HepG2 (cell line): ENCODE measurements around the gene NTRK2. TPM values are rescaled to one million over a fixed set of nuclear protein-coding genes. Genes with fewer than 3 reads are reported as not detected.

ENCODE experiments used
- ATAC-seq: fragments of 200-7000 bp; cut with Tn5 transposase; 3 replicates; pipeline ENCODE4 v1.9.1; 2020; ENCODE audit warnings: mild to moderate bottlenecking, moderate library complexity
- BruUV-seq: library from RNA; stranded (reverse); fragments of 400-500 nt; replicated peaks from 2 replicates; lab custom pipeline; 2021; lab: Mats Ljungman, UMichigan
- CTCF ChIA-PET: fragments of 300-600 bp; formaldehyde crosslinking; extraction: SDS; loops from one replicate; lab custom pipeline; 2021; ENCODE audit warnings: low total read pairs, inconsistent platforms, low intra/inter-chr PET ratio; lab: Yijun Ruan, JAX
- POLR2A ChIA-PET: fragments of 350-600 bp; sonication (Branson Sonifier 250); formaldehyde crosslinking; loops from one replicate; lab custom pipeline; 2020; ENCODE audit warnings: antibody characterized with exemption, inconsistent platforms; lab: Yijun Ruan, JAX
- DNase-seq: peaks from one replicate; pipeline ENCODE4 v3.0.0-alpha.2; 2015; ENCODE audit warnings: low spot score
- FAIRE-seq: peaks from 3 replicates; lab custom pipeline; 2011; peaks lifted over from hg19 to GRCh38; lab: Jason Lieb, UNC
- H2AFZ ChIP-seq: one replicate; pipeline ENCODE4 v1.6.1; 2011; ENCODE audit warnings: low read length, inconsistent platforms
- H3K27ac ChIP-seq: fragments of 300-600 bp; 3 replicates; pipeline ENCODE4 v1.8.0; 2011; ENCODE audit warnings: mixed run types, mild to moderate bottlenecking, mixed read lengths, low read length, inconsistent platforms; ENCODE audit not compliant: insufficient read depth; ENCODE audit errors: extremely low read length
- H3K27me3 ChIP-seq, 2 experiments: fragments of 200-600 bp in 1 of 2; 2 replicates in 1 of 2; 3 replicates in 1 of 2; pipeline versions ENCODE4 v1.6.0 to v1.8.0; 2011; ENCODE audit warnings: low read length in 2 of 2, mild to moderate bottlenecking in 2 of 2, moderate library complexity in 2 of 2, inconsistent platforms in 1 of 2; ENCODE audit not compliant: insufficient read depth in 2 of 2, control insufficient read depth in 1 of 2
- H3K36me3 ChIP-seq, 2 experiments: fragments of 200-600 bp in 1 of 2; replicated peaks in 1 of 2; 2 replicates in 1 of 2; 3 replicates in 1 of 2; pipeline versions ENCODE4 v1.5.1 to v1.8.0; 2011; ENCODE audit warnings: low read length in 2 of 2, inconsistent platforms in 1 of 2; ENCODE audit not compliant: insufficient read depth in 2 of 2, control insufficient read depth in 1 of 2
- H3K4me1 ChIP-seq: 2 replicates; pipeline ENCODE4 v1.5.1; 2012; ENCODE audit warnings: low read length, inconsistent platforms; ENCODE audit not compliant: insufficient read depth
- H3K4me2 ChIP-seq: 2 replicates; pipeline ENCODE4 v1.6.0; 2011; ENCODE audit warnings: low read depth, low read length, inconsistent platforms
- H3K4me3 ChIP-seq, 3 experiments: fragments of 200-600 bp in 1 of 3; sonication (generic), shearing (Covaris generic) in 1 of 3; replicated peaks in 1 of 3; 2 replicates each; pipeline ENCODE4 v1.5.1; 2011 to 2016; ENCODE audit warnings: low read length in 3 of 3, inconsistent platforms in 2 of 3, low read depth in 2 of 3, mild to moderate bottlenecking in 2 of 3, control low read depth in 1 of 3, mixed read lengths in 1 of 3; ENCODE audit not compliant: insufficient read depth in 1 of 3
- H3K79me2 ChIP-seq: one replicate; pipeline ENCODE4 v1.6.1; 2011; ENCODE audit warnings: low read length, inconsistent platforms; ENCODE audit not compliant: insufficient read depth
- H3K9ac ChIP-seq: 2 replicates; pipeline ENCODE4 v1.6.0; 2011; ENCODE audit warnings: mild to moderate bottlenecking, low read depth, low read length, inconsistent platforms; ENCODE audit not compliant: insufficient read depth
- H3K9me3 ChIP-seq: 2 replicates; pipeline ENCODE4 v1.5.1; 2012; ENCODE audit warnings: mild to moderate bottlenecking, low read length
- H4K20me1 ChIP-seq: 2 replicates; pipeline ENCODE4 v1.6.0; 2011; ENCODE audit warnings: inconsistent platforms, mild to moderate bottlenecking, low read length, moderate library complexity; ENCODE audit not compliant: insufficient read depth
- E2F5 ChIP-seq: sonication (generic); formaldehyde crosslinking; conservative IDR thresholded peaks from 2 replicates; pipeline ENCODE4 v1.4.0; 2020; ENCODE audit warnings: missing genetic modification reagents
- FOSL1 ChIP-seq: sonication (generic); formaldehyde crosslinking; IDR thresholded peaks from 2 replicates; pipeline ENCODE4 v1.9.0; 2021; ENCODE audit warnings: missing genetic modification reagents, borderline replicate concordance
- MTF1 ChIP-seq: sonication (generic); formaldehyde crosslinking; IDR thresholded peaks from 2 replicates; pipeline ENCODE4 v1.5.0; 2020; ENCODE audit warnings: missing genetic modification reagents
- NCOA5 ChIP-seq: sonication (generic); formaldehyde crosslinking; IDR thresholded peaks from 2 replicates; pipeline ENCODE4 v1.4.0; 2020; ENCODE audit warnings: missing genetic modification reagents
- POLR2AphosphoS2 ChIP-seq: IDR thresholded peaks from 2 replicates; pipeline ENCODE4 v1.6.1; 2011; ENCODE audit warnings: low read depth, low read length, improper control_type of control experiment
- TEF ChIP-seq: sonication (generic); formaldehyde crosslinking; IDR thresholded peaks from 2 replicates; pipeline ENCODE4 v1.5.0; 2020; ENCODE audit warnings: missing genetic modification reagents
- THAP9 ChIP-seq: sonication (generic); formaldehyde crosslinking; IDR thresholded peaks from 2 replicates; pipeline ENCODE4; 2020; ENCODE audit warnings: missing genetic modification reagents, mild to moderate bottlenecking, borderline replicate concordance
- TOE1 ChIP-seq: sonication (generic); formaldehyde crosslinking; IDR thresholded peaks from 2 replicates; pipeline ENCODE4 v1.4.0; 2020; ENCODE audit warnings: mild to moderate bottlenecking, missing genetic modification reagents
- ZNF207 ChIP-seq: fragments of 450-650 bp; IDR thresholded peaks from 2 replicates; pipeline ENCODE4 v1.6.1; 2016; ENCODE audit warnings: antibody characterized with exemption, borderline replicate concordance
- ZNF558 ChIP-seq: sonication (generic); formaldehyde crosslinking; IDR thresholded peaks from 2 replicates; pipeline ENCODE4 v1.9.0; 2022; ENCODE audit warnings: mild to moderate bottlenecking, missing genetic modification reagents, borderline replicate concordance
- WGBS: methylation state at CpG from one replicate; pipeline ENCODE4 v1.1.6; 2017; ENCODE audit warnings: low lambda C conversion rate; 5-methylcytosine and 5-hydroxymethylcytosine counted together
- in situ Hi-C: cut with HindIII; loops from 2 replicates; pipeline ENCODE4 v1.10.0; 2017; ENCODE audit warnings: low pct_unique_long_range_greater_than_20kb; ENCODE audit not compliant: extremely low pct_ligation_motif_present
- intact Hi-C: fragments of 100-400 bp; cut with micrococcal nuclease; formaldehyde crosslinking; loops from one replicate; pipeline ENCODE4 v1.10.0; 2022; ENCODE audit not compliant: unreplicated experiment
- polyA plus RNA-seq, 8 experiments: library from polyadenylated mRNA; depleted of rRNA in 3 of 8; stranded (reverse) in 7 of 8; unstranded in 1 of 8; fragments of >200 nt; fragmentation: Illumina TruSeq in 4 of 8; extraction: Trizol in 4 of 8; gene quantifications; 2 replicates each; pipeline versions ENCODE4 v1.2.1 to v1.2.3, GENCODE V29; 2011 to 2016; ENCODE audit warnings: low read depth in 4 of 8, missing spikeins in 1 of 8, mixed read lengths in 1 of 8; ENCODE audit not compliant: insufficient read depth in 1 of 8
- total RNA-seq, 5 experiments: library from RNA; depleted of rRNA; stranded (reverse); fragments of >200 nt; fragmentation: Illumina TruSeq; extraction: Trizol; gene quantifications; 2 replicates each; pipeline ENCODE4 v1.2.3, GENCODE V29; 2016; ENCODE audit warnings: low read depth in 1 of 5

Gene NTRK2
- total and polyA plus RNA-seq, 2 of the 13 experiments (the other 11 are each of a cell fraction or from before 2014, with no cell fraction given): not detected

GRCh38 chr9:84736081-84736480 is 66.6 kb downstream of the NTRK2 start (continued):
- no peak for TF ChIP-seq E2F5 (CRISPR knock-in tag)
- TF ChIP-seq THAP9: no peak
- TF ChIP-seq TOE1 (CRISPR knock-in tag): no peak
- no peak for TF ChIP-seq TEF (CRISPR knock-in tag)
- no peak for TF ChIP-seq NCOA5 (CRISPR knock-in tag)
- no peak for TF ChIP-seq ZNF207
- TF ChIP-seq FOSL1 (CRISPR knock-in tag): no peak
- no peak for TF ChIP-seq ZNF558 (CRISPR knock-in tag)
- no peak for TF ChIP-seq POLR2AphosphoS2
- TF ChIP-seq, all 625 proteins: peak for 0

GRCh38 chr9:84736536-84736935 is 67.0 kb downstream of the NTRK2 start:
- ATAC-seq (no peak), FAIRE-seq (no peak), DNase-seq (no peak)
- Histone ChIP-seq H3K36me3 (no peaks in the 10 kb centered on the region), H4K20me1 (no peaks in the 10 kb centered on the region), H3K27ac (no peak overlapping the region), H3K4me3 (no peak overlapping the region), H3K4me1 (no peaks in the 10 kb centered on the region), H3K9ac (no peak overlapping the region), H3K27me3 (peaks cover 0 to 7% of the 10 kb centered on the region in 2 experiments; a peak in 1 of 5 replicates), H3K79me2 (no peaks in the 10 kb centered on the region), H2AFZ (no peak overlapping the region), H3K9me3 (no peaks in the 10 kb centered on the region), H3K4me2 (no peak overlapping the region)
- WGBS: 0% methylated on average over 1 of the region's 1 CpG
- in situ Hi-C loops (no loop called here), intact Hi-C loops (no loop called here)
- TF ChIP-seq MTF1 (CRISPR knock-in tag): no peak
- BruUV-seq: no TSS peak
- ChIA-PET CTCF (no interaction called here), POLR2A (no interaction called here)
